Heart left ventricle (tissue), 13 donors: ENCODE results near the gene ADGRG6.

ENCODE experiments used
- POLR2A ChIP-seq, 2 donors: fragments of 450-650 bp; IDR thresholded peaks; one replicate each; pipeline ENCODE4 v1.6.1; 2017; ENCODE audit warnings: antibody characterized with exemption in 2 of 2, mild to moderate bottlenecking in 2 of 2, moderate library complexity in 2 of 2
- TF ChIP-seq, protein P1 (sequence below), 12 donors: fragments of 200-600 bp; sonication (generic) in 4 of 12; IDR thresholded peaks; one replicate each; pipeline versions ENCODE4 v1.5.0 to v1.8.0; 2018 to 2022; ENCODE audit warnings: antibody characterized with exemption in 12 of 12, mild to moderate bottlenecking in 5 of 12
- donor health status: ischemic (EF 13 %, LVEDD 7.1; RV severe dilation, severe dysfunction).
- donor health status: DM: no; HTN: yes; CAD: no.
- donor health status: DM: no; HTN: no; CAD: no.
- donor health status: ischemic (EF 25% LVEDD 6.9; RV normal size, moderate dysfunction).
- donor health status: ischemic (EF 25% LVEDD 5.7; RV mildly dilated, moderate dysfunction).
- donor health status: ischemic (EF 35%, LVEDD 5.7; RV mildly dilated, moderate dysfunction).
- donor health status: nonischemic (EF 11% LVEDD 7.7; RV severe dilation, severe dysfunction).
- donor health status: DM: yes; HTN: yes; CAD: no.
- donor health status: PGD.
- donor health status: ischemic (EF 29% LVEDD 5.4; RV normal size, mild dysfunction).
- donor health status: nonischemic (EF 23%, LVEDD 6.1; RV moderate dilation, normal function).

DNA sequence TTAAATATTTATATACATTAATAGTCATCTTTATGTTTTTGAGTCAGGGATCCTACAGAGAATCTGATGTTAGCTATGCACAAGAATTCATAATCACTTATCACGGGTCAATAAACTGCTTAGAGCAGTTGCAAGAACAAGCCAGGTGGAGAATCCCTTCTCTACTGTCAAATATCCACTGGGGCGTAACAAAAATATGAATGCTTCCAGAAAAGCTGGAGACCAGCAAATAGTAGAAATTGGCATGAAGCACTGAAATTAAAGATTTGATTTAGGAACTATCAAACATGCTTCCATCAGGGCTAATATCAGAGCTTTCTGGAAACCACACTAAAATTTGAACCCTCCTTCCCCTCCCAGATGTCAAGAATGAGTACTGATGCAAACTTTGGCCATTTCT is 37.3 kb downstream of the ADGRG6 start:
- TF ChIP-seq POLR2A (IDR thresholded peaks at IDR 0.05): no peak
- TF ChIP-seq, protein P1, sequence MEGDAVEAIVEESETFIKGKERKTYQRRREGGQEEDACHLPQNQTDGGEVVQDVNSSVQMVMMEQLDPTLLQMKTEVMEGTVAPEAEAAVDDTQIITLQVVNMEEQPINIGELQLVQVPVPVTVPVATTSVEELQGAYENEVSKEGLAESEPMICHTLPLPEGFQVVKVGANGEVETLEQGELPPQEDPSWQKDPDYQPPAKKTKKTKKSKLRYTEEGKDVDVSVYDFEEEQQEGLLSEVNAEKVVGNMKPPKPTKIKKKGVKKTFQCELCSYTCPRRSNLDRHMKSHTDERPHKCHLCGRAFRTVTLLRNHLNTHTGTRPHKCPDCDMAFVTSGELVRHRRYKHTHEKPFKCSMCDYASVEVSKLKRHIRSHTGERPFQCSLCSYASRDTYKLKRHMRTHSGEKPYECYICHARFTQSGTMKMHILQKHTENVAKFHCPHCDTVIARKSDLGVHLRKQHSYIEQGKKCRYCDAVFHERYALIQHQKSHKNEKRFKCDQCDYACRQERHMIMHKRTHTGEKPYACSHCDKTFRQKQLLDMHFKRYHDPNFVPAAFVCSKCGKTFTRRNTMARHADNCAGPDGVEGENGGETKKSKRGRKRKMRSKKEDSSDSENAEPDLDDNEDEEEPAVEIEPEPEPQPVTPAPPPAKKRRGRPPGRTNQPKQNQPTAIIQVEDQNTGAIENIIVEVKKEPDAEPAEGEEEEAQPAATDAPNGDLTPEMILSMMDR (IDR thresholded peaks at IDR 0.05): no peak
